ENCODE data around the gene C22orf31.
"Not testable (repeated sequence)": the region's sequence is repeated elsewhere in the genome, so short reads cannot be mapped to it uniquely, and the experiment has no call there.

C22orf31 gene

DNA sequence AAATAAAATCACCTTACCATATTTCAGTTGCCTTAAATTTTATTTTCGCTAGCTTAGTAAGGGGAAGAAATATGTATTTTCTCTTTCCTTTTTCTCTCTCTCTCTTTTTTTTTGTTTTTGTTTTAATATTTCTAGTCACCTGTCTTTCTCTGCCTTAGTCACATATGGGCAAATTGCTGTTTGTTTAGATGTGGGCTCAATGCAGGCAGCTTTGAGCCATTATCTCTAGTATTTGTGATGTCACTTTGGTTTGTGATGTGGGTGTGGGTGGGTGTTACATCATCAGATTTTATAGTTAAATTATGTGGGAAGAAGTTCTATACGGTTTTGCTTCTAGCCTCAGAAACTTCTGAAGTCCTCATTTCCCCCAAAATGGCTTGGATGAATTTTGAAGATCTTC, at the start of gene C22orf31:
Gene C22orf31, minus strand, starts transcription at position 59 of the 400 bp plus-strand sequence. Its CDS starts 39 bp downstream, at position 20.
- no peak for DNase-seq

DNA sequence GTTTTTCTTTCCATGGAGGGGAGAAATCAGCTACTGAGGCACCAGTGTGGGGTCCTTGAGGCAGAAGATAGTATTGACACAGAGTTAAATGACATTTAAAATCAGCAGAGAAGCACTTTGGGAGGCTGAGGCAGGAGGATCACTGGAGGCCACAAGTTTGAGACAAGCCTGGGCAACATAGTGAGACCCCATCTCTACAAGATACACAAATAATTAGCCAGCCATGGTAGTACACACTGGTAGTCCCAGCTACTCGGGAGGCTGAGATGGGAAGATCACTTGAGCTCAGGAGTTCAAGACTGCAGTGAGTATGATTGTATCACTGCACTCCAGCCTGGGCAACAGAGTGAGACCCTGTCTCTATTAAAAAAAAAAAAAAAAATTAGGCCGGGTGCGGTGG, 49.3 kb upstream of the C22orf31 start:
- DNase-seq, result no peak

DNA sequence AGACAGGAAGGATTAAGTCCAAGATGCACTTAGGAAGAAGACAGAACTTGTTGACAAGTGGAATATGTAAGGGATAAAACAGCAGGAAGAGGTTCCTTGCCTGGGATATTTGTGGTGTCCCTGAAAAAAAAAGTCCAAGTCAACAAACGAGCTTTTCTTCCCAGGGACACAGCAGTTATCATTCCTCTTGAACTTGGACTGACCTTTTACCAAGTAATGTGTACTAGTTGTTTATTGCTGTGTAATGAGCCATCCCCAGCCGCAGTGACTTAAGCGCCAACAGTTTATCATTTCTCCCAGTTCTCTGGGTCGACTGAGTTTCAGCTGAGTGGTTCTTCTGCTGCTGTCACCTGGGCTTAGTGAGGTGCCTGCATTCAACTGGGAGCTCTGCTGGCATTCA, 48.2 kb upstream of the C22orf31 start:
- DNase-seq, result no peak

DNA sequence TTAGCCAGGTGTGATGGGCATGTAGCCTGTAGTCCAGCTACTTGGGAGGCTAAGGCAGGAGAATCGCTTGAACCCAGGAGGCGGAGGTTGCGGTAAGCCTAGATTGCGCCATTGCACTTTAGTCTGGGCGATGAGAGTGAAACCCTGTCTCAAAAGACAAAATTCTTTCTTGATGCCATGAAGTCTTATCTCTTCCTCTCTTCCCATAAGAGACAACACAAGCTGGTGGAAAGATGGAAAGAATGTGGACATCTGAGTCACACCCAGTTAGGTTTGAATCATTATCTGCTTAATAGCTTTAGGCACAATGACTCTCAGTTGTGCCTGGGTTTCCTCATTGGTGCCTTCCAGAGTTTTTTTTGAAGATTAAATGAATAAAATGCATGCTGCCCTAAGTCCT, 46.5 kb upstream of the C22orf31 start:
- DNase-seq, result no peak

DNA sequence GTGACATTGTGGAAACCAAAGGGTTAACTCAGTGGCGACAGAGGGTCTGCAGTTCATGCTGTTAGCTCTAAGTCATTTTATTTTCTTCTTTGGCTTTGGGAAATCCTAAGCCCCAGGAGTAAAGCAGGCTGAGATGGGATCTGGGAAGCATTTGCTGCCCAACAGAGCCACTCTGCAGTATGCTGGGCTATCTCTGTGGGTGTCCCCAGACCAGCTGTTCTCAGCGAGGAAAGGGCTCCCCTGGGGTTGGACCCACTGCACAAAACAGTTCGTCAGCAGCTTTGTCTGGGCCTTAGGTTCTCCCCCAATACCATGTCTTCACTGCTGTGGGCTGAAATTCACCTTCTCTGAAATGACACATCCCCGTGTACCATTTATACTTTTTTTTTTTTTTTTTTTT, 45.2 kb upstream of the C22orf31 start:
- no peak for DNase-seq

DNA sequence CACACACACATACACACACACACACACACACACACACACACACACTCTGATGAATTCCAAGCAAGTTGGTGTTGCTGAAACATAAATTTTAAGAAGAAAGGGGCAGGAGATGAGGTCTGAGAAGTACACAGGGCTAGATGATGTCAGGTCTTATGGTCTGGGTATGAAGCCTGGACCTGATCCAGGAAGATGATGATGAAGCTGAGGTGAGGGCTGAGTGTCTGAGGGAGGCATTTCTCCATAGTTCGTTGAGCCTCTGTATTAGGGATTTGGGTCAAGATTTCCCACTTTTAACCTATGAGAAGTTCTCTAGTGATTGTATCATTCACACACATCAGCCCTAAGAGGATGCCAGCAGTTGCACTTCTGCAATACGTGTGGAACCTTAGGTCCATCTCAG, 43.8 kb upstream of the C22orf31 start:
- no peak for DNase-seq

DNA sequence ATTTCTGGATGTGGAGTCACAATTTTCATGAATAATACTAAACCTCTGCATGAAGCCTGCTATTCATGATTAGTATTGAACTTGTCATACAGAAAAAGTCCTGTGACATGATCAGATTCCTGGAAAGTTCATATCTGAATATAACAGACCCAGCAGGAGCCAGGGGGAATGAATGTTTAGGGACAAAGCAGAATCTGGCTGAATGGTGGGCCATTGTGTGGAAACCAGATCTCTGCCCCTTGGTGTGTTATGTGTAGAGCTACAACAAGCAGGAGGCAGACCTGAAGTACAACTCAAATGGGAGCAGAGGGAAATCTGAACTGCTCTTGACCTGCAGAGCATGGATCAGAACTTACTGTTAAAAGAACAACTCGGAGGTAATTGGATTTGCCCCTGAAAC, 41.5 kb upstream of the C22orf31 start:
- DNase-seq, result no peak

DNA sequence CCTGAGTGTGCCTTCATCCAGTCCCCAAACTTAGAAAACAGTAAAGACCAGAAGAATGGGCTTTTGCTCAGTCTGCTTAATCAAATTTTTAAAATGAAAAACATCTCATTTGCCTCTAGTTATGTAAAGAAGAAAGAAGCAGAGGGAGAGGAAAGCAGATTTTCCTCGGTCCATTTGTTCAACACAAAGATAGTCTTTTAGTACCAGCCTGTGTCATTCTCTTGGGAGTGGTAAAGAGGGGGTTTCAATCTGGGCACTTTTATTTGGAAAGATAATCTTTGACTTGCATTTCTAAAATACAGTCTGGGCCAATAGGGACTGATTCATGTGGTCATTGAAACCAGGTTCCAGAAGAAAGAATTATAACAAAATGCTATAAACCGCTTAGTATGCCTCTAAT, 40.7 kb upstream of the C22orf31 start:
- no peak for DNase-seq

DNA sequence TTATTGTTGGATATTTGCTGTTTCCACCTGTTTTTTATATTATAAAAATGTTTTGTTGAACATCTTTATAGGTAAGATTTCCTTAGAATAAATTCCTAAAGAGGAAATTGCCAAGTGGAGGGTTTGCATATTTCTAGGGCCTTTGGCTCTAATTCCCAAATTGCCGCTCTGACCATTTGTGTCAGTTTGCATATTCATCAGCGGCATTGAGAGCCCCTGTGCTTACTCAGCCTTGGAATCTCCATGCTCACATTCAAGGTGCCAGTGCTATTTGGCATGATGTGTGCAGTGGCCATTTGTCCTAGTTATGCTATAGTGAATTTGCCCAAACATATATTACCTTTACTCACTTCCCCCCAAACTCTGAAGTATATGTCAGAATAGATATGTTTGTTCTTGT, 36.7 kb upstream of the C22orf31 start:
- no peak for DNase-seq

DNA sequence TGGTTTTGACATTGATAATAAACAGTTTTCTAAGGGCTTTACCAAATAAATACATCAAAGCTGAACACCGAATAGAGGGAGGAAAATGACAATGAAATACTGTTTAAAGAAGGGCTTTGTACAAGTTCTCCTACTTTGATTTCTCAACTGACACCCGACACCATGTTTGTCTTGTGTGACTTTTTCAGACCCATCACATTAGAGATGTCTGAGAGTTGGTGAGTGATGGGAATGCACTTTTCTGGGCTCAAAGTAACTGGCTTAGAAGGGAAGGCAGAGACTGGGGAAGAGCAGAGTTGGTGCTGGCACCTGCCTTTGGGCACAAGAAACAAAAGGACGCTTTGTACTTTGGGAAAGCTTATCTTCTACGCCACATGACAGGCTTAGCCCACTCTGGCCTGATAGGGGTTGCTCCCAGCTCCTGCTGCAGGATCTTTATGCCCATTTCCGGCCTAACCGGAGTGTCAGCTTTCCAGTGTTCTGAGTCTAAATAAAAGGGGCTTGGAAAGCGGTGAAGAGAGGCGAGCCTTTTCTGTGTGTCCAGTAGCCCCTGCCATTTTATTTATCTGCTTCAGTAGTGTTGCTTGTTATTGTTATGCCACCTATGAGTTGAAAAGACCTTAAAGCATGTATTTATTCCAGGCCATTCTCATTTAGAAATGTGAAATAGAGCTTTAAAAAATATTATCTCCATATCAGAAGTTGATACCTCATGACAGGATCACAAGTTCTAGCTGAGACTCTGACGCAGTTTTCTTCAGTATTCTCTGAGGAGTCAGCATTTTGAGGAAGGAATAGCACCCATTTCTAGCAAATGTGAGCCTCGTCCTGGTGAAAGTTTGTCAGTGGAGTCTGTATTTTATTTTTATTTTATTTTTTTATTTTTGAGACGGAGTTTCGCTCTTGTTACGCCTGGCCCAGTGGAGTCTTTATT, 35.4 kb upstream of the C22orf31 start:
- no peak for DNase-seq

DNA sequence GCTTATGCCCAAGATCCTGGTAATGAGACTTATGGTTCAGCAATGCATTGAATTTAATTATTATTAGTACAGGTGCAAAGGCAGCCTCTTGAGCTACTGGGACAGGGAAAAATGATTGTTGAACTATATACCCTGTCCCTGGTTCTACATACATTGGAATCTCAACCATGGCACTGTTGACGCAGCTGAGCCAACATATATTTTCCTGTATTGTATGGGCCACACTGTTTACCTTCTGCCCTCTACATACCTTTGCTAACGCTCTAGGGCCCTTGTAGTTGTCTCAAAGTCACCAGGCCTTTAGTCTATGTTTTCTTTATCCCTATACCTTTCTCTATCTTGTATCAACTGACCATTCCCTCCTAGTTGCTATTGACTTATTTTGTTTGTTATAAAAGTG, 33.8 kb upstream of the C22orf31 start:
- DNase-seq, result no peak

DNA sequence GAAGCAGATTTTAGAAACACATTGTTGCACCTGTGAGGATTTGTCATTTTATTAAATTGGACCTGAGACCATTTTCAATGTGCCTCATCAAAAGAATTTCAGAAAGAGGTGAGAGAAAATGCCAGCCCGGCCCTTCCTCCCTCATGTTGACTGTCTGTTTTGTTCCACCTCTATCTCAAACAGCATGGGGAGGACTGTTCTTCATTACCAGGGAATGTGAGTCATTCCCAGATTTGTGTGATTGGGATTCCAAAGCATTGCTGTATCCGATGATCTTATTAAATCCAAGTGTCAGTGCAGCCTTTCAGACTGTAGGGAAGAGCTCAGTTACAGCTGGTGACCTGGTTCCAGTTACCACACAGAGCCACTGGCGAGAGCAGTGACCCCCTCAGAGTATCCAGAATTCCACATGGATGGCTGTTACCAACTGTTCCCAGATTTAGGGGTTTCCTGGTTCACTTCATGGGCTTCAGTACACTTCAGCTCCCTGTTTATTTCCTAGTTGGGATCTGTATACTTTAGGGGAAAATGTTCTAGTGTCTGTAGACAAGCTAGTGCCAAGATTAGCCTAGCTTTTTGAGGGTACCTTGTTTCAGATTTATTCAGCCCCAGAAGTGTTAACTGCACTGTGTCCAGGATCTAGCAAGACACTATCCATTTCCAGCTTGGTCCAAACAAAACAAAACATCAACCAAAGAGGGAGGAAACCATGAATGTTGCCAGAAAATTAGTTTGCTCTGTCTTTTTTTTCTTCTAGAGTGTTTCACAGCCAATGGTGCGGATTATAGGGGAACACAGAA, 32.1 kb upstream of the C22orf31 start:
- no peak for DNase-seq

DNA sequence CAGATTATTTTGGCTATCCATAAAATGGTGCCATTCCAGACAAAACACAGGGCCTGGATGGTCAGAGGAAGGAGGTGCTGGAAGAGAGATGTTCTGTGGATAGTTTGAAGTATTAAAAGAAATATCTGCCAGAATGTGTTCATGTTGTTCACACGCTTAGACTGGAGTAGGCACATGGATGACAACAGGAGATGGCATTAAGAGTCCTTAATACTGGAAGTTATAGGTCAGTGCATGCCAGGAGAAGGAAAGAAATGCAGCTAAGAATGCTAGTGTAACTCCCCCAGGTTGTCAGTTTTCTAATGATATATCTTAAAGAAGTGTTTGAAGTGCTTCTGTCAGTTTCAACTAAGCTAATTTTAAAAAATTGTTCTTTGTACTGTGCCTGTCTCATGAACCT, 31.4 kb upstream of the C22orf31 start:
- no peak for DNase-seq

DNA sequence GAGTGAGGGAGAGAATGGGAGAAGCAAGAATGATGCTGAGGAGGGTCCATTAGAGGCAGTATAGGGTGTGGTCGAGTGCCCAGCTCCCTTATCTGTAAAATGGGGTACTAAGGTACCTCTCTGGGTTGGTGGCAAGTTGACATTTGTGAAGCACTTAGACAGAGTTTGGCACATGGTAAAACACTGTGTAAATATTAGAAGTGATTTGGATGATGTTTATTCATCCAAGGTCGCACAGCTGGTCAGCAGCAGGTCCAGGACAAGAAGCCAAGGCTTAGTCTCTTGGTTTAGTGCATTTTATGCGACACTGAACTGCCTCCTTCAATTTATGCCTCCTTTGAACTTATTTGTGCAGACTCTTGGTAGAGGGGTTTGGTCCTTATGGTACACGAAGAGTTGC, 30.6 kb upstream of the C22orf31 start:
- DNase-seq, result no peak

DNA sequence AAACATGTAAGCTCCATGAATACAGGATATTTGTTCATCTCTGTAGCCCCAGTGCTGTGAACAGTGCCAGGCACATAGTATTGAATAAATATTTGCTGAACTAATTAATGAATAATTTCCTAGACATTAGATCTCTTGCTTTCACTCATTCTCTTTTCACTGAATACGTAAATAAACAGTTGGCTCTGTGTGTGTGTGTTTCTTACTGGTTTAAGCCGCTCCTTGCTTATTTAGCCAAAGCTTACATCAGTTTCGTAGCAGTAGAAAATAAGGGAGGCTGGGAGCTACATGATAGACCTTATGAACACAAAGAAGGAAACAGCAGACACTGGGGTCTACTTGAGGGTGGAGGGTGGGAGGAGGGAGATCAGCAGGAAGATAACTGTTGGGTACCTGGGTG, 28.4 kb upstream of the C22orf31 start:
- no peak for DNase-seq

DNA sequence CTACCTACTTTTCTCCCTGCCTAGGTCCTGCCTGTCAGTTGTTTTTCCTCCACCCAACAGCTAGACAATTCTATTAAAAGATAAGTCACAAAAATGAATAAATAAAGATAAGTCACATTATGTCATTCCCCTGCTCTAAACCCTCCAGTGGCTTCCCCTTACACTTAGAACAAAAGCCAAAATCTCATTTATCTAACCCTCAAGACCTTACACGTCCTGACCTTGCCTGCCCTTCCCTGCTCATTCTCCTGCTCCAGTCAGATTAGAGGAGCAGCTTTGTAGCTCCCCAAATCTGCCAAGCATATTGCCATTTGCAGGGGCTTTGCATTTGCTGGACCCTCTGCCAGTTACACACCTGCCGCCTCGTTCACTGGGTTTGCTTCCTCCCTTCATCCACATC, 27.9 kb upstream of the C22orf31 start:
- DNase-seq, result no peak

DNA sequence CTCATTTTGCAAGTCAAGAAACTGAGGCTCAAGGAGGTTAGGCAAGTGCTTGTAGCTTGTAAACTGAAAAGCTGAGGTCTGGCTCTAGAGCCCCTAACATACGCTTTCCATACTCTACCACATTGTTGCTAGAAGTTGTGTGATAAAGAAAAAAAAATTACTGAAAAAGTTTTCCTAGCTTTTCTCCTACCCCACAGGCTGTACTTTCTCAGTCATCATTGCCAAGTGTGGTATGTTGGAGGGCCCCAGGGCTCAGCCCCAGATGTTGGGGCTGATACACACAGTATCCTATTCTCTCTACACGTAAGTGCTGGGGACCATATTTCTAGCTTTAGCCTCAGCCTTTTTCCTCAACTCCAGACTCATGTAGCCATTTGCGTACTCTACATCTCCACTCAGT, 27.2 kb upstream of the C22orf31 start:
- DNase-seq, result no peak

DNA sequence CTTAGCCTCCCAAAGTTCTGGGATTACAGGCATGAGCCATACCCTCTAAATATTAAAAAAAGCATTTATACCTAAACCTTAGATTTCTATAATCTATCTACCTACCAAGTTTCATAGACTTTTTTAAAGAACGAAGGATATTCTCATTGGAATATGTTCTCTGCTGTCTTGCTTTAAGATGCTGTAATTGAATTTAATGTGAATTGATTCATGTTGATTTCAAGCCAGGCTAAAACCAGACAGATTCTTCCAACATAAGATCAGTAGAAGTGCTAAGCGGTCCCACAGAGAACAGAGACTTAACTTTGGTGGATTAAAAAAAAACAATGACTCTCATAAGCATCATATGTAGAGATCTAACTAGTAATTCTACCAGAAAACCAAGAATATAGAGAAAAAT, 25.4 kb upstream of the C22orf31 start:
- no peak for DNase-seq

DNA sequence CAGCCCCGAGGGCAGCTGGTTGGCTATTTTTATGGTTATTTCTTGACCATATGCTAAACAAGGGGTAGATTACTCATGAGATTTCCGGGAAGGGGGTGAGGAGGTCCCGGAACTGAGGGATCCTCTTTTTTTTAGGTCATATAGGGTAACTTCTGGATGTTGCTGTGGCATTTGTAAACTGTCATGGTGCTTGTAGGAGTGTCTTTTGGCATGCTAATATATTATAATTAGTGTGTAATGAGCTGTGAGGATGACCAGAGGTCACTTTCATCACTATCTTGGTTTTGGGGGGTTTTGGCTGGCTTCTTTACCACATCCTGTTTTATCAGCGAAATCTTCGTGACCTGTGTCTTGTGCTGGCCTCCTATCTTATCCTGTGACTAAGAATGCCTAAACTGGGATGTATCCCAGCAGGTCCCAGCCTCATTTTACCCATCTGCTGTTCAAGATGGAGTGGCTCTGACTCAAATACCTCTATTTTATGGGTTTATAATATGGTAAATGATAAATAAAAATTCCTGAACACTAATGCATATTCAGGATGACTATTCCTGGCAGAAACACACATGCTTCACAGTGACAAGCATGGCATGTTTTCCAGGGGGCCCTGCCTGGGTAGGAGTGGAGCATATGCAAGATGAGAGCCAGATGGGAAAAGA, 22.4 kb upstream of the C22orf31 start:
- no peak for DNase-seq

DNA sequence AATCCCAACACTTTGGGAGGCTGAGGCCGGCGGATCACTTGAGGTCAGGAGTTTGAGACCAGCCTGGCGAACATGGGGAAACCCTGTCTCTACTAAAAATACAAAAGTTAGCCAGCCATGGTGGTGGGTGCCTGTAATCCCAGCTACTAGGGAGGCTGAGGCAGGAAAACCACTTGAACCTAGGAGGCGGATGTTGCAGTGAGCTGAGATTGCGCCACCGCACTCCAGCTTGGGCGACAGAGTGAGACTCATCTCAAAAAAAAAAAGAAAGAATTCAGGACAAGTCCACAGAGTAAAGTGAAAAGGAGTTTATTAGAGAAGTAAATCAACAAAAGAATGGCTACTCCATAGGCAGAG, 21.9 kb upstream of the C22orf31 start:
- DNase-seq, result not testable (repeated sequence)

DNA sequence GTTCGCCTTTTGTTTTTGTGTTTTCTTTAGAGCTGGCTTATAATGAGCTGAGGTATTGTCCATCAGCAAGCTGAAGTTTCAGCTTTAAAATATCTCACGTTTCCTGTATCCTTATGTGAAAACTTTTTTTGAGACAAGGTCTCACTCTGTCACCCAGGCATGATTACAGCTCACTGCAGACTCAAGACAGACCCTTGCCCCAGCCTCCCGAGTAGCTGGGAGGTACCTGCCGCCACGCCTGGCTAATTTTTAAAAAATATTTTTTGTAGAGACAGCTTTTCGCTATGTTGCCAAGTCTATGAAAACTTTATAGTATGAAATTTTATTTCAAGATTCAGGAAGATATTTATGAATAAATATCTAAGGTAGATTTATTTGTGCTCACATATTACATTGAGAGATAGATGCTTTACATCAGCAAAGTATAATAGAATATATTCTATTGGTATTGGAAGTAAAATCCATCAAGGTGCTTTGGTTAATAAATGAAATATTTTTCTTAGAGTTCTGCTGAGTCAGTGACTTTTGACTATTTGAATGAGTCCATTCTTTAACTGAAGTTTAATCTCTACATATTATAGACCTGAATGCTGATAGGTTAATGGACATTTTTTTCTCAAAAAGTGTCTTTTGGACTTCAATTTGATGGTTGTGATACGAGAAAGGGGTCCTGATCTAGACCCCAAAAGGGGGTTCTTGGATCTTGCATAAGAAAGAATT, 21.4 kb upstream of the C22orf31 start:
- DNase-seq, result no peak

DNA sequence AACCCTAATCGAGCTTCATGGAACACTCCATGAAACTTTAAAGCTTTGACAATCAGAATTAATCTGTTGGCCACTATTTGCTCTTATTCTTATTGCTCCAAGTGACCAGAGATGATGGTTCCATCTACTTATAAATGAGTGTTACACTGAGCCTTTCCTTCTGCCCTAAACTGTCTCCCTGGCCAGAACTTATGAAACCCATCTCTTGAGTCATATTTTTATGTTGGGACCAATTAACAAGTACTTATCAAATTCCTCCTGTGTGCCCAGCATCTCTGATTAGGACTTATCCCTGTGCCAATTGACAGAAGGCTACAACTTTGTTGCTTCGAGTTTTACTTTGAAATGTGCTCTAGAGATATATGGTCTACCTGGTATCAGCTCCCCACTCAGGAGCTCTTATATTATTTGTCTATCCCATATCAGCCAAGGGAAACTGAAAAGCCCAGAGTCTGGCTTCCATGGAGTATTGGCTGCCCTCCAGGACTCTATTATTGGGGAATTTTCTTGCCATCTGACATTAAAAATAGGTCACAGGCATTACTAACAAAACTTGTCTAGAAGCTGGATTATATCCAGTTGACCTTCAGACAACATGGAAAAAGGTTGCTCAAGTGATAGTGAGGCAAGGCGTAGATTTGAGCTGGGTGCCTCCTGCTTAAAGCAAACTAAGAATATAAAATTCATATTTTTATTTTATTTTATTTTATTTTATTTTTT, 20.0 kb upstream of the C22orf31 start:
- DNase-seq, result no peak
